T-helper 1 cell treated with Interleukin-12 subunit alpha and Interleukin-12 subunit beta and Interleukin-4 antibody, amounts not matched to agents 30 μg/mL and 1 μg/mL, for 36 hours (primary cell): ENCODE results near the gene GNPAT.

Source experiments
- H3K27ac Mint-ChIP-seq: one replicate; pipeline ENCODE4 v1.8.0; 2021; ENCODE audit warnings: mild to moderate bottlenecking, mixed read lengths
- H3K27me3 Mint-ChIP-seq: one replicate; pipeline ENCODE4 v1.8.0; 2021; ENCODE audit warnings: low read depth, mixed read lengths
- H3K36me3 Mint-ChIP-seq: one replicate; pipeline ENCODE4 v1.8.0; 2021; ENCODE audit warnings: low read depth, mixed read lengths
- H3K4me1 Mint-ChIP-seq: one replicate; pipeline ENCODE4 v1.8.0; 2021; ENCODE audit warnings: low read depth, mixed read lengths
- H3K4me3 Mint-ChIP-seq: one replicate; pipeline ENCODE4 v1.8.0; 2021; ENCODE audit warnings: mild to moderate bottlenecking, moderate library complexity, mixed read lengths
- H3K9me3 Mint-ChIP-seq: one replicate; pipeline ENCODE4 v1.8.0; 2021; ENCODE audit warnings: mixed read lengths

Gene GNPAT

GRCh38 chr1:231310391-231310934 is 69.5 kb downstream of the GNPAT start:
- no peak overlapping the region for H3K4me3 Mint-ChIP-seq
- no peaks in the 10 kb centered on the region for H3K4me1 Mint-ChIP-seq
- H3K27me3 Mint-ChIP-seq: peaks cover 5% of the 10 kb centered on the region
- H3K27ac Mint-ChIP-seq: no peak overlapping the region
- H3K9me3 Mint-ChIP-seq: no peaks in the 10 kb centered on the region
- no peaks in the 10 kb centered on the region for H3K36me3 Mint-ChIP-seq

GRCh38 chr1:231311720-231312431 is 70.9 kb downstream of the GNPAT start:
- H3K4me1 Mint-ChIP-seq: peaks cover 2% of the 10 kb centered on the region
- H3K36me3 Mint-ChIP-seq: no peaks in the 10 kb centered on the region
- H3K27me3 Mint-ChIP-seq: peaks cover 8% of the 10 kb centered on the region
- no peak overlapping the region for H3K27ac Mint-ChIP-seq
- no peak overlapping the region for H3K4me3 Mint-ChIP-seq
- no peaks in the 10 kb centered on the region for H3K9me3 Mint-ChIP-seq

DNA sequence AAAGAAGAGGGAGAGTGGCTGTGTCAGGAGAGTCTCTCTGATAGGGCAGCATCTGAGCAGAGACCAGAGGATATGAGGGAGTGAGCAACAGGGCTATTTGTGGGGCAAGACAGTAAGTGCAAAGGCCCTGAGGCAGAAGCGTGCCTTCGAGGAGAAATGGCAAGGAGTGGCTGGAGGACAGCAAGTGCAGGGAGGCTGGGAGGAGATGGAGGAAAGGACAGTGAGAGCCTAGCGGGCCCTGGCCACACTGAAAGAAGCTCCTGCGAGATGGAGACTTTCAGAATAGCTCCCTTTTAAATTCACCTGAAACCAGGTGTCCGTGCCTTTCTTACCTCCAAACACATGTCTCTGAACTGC is 71.4 kb downstream of the GNPAT start:
- Mint-ChIP-seq H3K36me3 (no peaks in the 10 kb centered on the region), H3K4me3 (no peak overlapping the region), H3K27ac (no peak overlapping the region), H3K9me3 (no peaks in the 10 kb centered on the region), H3K27me3 (peaks cover 8% of the 10 kb centered on the region), H3K4me1 (peaks cover 2% of the 10 kb centered on the region)

DNA sequence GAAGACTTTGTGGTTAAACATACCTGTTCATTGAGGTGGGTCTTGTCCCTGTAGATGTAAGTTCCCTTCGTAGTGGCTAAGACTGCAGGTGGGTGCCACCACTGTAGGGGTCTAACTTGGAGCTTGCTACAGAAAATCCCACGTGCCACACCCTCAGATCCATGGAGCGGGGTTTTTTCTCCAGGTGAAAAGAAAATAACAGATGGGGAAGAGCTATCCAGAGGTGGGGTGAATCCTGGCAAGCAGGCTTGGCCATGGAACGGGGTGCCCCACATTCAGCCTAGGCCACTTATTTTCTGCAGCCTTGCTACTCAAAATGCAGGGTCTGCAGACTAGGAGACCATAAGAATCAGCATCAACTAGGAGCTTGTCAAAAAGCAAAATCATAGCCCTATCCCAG is 72.6 kb downstream of the GNPAT start:
- H3K4me1 Mint-ChIP-seq: peaks cover 2% of the 10 kb centered on the region
- H3K27ac Mint-ChIP-seq: no peak overlapping the region
- H3K4me3 Mint-ChIP-seq: no peak overlapping the region
- peaks cover 8% of the 10 kb centered on the region for H3K27me3 Mint-ChIP-seq
- H3K9me3 Mint-ChIP-seq: no peaks in the 10 kb centered on the region
- no peaks in the 10 kb centered on the region for H3K36me3 Mint-ChIP-seq

DNA sequence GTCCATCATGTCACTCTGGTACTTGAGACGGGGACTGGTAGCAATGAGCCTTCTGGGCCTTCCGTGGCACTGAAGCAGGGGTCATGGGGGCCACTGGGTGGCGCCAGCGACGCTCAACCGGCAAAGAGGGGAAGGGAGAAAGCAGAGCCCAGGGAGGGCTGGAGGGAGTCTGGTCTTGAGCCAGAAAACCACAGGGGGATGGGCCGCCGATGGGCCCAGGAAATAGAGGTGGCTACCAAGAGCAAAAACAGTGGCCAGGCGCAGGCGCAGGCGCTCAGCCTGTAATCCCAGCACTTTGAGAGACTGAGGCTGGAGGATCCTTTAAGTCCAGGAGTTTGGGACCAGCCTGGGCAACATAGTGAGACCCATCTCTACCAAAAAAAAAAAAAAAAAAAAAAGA is 74.9 kb downstream of the GNPAT start:
- H3K27ac Mint-ChIP-seq: no peak overlapping the region

DNA sequence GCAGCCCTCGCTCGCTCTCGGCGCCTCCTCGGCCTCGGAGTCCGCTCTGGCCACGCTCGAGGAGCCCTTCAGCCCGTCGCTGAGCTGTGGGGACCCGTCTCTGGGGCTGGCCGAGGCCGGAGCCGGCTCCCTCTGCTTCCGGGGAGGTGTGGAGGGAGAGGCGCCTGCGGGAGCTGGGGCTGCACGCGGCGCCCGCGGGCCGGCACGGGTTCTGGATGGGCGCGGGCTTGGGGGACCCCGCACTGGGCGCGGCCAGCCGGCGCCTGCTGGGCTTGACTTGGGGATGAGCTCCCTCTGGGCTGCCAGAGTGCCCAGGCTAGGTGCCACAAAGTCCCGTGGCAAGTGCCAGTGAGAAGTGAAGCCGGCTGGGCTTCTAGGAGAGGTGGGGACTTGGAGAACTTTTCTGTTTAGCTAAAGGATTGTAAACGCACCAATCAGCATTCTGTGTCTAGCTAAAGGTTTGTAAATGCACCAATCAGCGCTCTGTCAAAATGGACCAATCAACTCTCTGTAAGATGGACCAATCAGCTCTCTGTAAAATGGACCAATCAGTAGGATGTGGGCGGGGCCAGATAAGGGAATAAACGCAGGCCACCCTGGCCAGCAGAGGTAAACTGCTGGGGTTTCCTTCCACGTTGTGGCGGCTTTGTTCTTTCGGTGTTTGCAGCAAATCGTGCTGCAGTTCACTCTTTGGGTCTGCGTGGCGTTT is 76.4 kb downstream of the GNPAT start:
- no peak overlapping the region for H3K4me3 Mint-ChIP-seq
- no peak overlapping the region for H3K27ac Mint-ChIP-seq
- H3K9me3 Mint-ChIP-seq: no peaks in the 10 kb centered on the region
- peaks cover 2% of the 10 kb centered on the region for H3K4me1 Mint-ChIP-seq
- H3K27me3 Mint-ChIP-seq: peaks cover 3% of the 10 kb centered on the region
- no peaks in the 10 kb centered on the region for H3K36me3 Mint-ChIP-seq

More for the DNA sequence above, 74.9 kb downstream of the GNPAT start:
- no peaks in the 10 kb centered on the region for H3K36me3 Mint-ChIP-seq
- H3K9me3 Mint-ChIP-seq: no peaks in the 10 kb centered on the region
- H3K4me3 Mint-ChIP-seq: no peak overlapping the region
- H3K4me1 Mint-ChIP-seq: peaks cover 2% of the 10 kb centered on the region
- peaks cover 3% of the 10 kb centered on the region for H3K27me3 Mint-ChIP-seq

DNA sequence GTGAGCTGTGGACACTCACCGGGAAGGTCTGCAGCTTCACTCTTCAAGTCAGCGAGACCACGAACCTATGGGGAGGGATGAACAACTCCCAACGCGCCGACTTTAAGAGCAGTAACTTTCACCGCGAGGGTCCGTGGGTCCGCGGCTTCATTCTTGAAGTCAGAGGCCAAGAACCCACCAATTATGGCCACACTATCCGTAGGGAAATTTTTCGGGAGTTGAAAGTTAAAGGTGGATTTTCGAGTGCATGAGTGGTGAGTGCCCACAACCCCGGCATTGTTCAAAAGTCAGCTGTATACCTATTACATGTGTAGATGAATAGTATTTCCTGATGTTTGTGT is 77.0 kb downstream of the GNPAT start:
- Mint-ChIP-seq H3K27ac (no peak overlapping the region), H3K4me3 (no peak overlapping the region), H3K4me1 (peaks cover 2% of the 10 kb centered on the region), H3K27me3 (peaks cover 3% of the 10 kb centered on the region), H3K9me3 (no peaks in the 10 kb centered on the region), H3K36me3 (no peaks in the 10 kb centered on the region)

GRCh38 chr1:231318568-231318967 is 77.6 kb downstream of the GNPAT start:
- Mint-ChIP-seq H3K9me3 (no peaks in the 10 kb centered on the region), H3K27ac (no peak overlapping the region), H3K4me1 (peaks cover 2% of the 10 kb centered on the region), H3K4me3 (no peak overlapping the region), H3K36me3 (no peaks in the 10 kb centered on the region), H3K27me3 (peaks cover 3% of the 10 kb centered on the region)

- Mint-ChIP-seq H3K27me3 (peaks cover 3% of the 10 kb centered on the region), H3K36me3 (no peaks in the 10 kb centered on the region), H3K4me3 (no peak overlapping the region), H3K9me3 (no peaks in the 10 kb centered on the region), H3K4me1 (peaks cover 2% of the 10 kb centered on the region), H3K27ac (no peak overlapping the region)
Measured at GRCh38 chr1:231319080-231319479, 78.1 kb downstream of the GNPAT start.

GRCh38 chr1:231322880-231323530 is 82.0 kb downstream of the GNPAT start:
- Mint-ChIP-seq H3K36me3 (no peaks in the 10 kb centered on the region), H3K27ac (no peak overlapping the region), H3K9me3 (no peaks in the 10 kb centered on the region), H3K27me3 (peaks cover 4% of the 10 kb centered on the region), H3K4me1 (no peaks in the 10 kb centered on the region), H3K4me3 (no peak overlapping the region)

DNA sequence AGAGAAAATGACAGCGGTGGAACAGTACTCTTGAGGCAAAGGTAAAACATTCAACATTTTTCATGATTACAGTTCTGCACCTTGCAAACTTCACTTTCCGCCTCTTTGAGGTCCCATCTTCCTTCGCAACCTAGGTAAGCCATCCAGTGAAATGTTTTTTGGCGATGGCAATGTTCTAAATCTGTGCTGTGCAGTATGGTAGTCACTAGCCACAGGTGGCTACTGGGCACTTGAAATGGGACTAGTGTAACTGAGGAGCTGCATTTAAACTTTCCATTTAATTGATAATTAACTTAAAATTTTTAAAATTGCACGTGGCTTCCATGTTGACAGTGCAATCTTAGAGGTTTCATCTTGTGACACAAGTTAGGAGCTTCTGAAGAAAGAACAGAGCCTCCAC is 83.6 kb downstream of the GNPAT start:
- Mint-ChIP-seq H3K36me3 (no peaks in the 10 kb centered on the region), H3K4me1 (no peaks in the 10 kb centered on the region), H3K27me3 (peaks cover 4% of the 10 kb centered on the region), H3K9me3 (no peaks in the 10 kb centered on the region), H3K4me3 (no peak overlapping the region), H3K27ac (no peak overlapping the region)

GRCh38 chr1:231326248-231326647 is 85.2 kb downstream of the GNPAT start:
- Mint-ChIP-seq H3K27ac (no peak overlapping the region), H3K27me3 (peaks cover 4% of the 10 kb centered on the region), H3K36me3 (peaks cover under 1% of the 10 kb centered on the region), H3K4me3 (no peak overlapping the region), H3K9me3 (no peaks in the 10 kb centered on the region), H3K4me1 (no peaks in the 10 kb centered on the region)
